Karpas-422 (cell line): Measurements from ENCODE around the gene CEP162. TPM values are rescaled to one million over a fixed set of nuclear protein-coding genes. Genes with fewer than 3 reads are reported as not detected.

Experiments used
- DNase-seq: peaks from one replicate; pipeline ENCODE4 v3.0.0-alpha.2; 2015
- H2AFZ ChIP-seq: fragments of 200-600 bp; sonication (generic); 2 replicates; pipeline ENCODE4 v1.6.1; 2014; ENCODE audit warnings: antibody characterized with exemption, low read length, mixed read lengths
- H3K27ac ChIP-seq: fragments of 200-600 bp; sonication (generic); 2 replicates; pipeline ENCODE4 v1.5.1; 2014; ENCODE audit warnings: mild to moderate bottlenecking, low read length, moderate library complexity
- H3K27me3 ChIP-seq: fragments of 200-600 bp; sonication (generic); 2 replicates; pipeline ENCODE4 v1.6.1; 2014; ENCODE audit warnings: low read length, mixed read lengths
- H3K36me3 ChIP-seq: fragments of 200-600 bp; sonication (generic); 2 replicates; pipeline ENCODE4 v1.6.1; 2014; ENCODE audit warnings: low read length, mixed read lengths; ENCODE audit not compliant: insufficient read depth
- H3K4me1 ChIP-seq: fragments of 200-600 bp; sonication (generic); 2 replicates; pipeline ENCODE4 v1.6.1; 2014; ENCODE audit warnings: mild to moderate bottlenecking, low read length, mixed read lengths
- H3K4me2 ChIP-seq: fragments of 200-600 bp; sonication (generic); 2 replicates; pipeline ENCODE4 v1.6.1; 2014; ENCODE audit warnings: low read length, low read depth, mild to moderate bottlenecking; ENCODE audit not compliant: poor library complexity, severe bottlenecking
- H3K4me3 ChIP-seq: fragments of 200-600 bp; sonication (generic); 2 replicates; pipeline ENCODE4 v1.5.1; 2014; ENCODE audit warnings: mild to moderate bottlenecking, antibody characterized with exemption, low read length, mixed read lengths
- H3K79me2 ChIP-seq: fragments of 200-600 bp; sonication (generic); 2 replicates; pipeline ENCODE4 v1.6.1; 2014; ENCODE audit warnings: mild to moderate bottlenecking, low read length, mixed read lengths
- H3K9ac ChIP-seq: fragments of 200-600 bp; sonication (generic); 2 replicates; pipeline ENCODE4 v1.6.0; 2014; ENCODE audit warnings: low read length
- H3K9me2 ChIP-seq: fragments of 200-600 bp; sonication (generic), shearing (Covaris generic); replicated peaks from 2 replicates; pipeline ENCODE4 v1.6.0; 2014; ENCODE audit warnings: mild to moderate bottlenecking, low read length, moderate library complexity; ENCODE audit not compliant: insufficient read depth
- H3K9me3 ChIP-seq: fragments of 300-700, 200-600 bp; sonication (generic); 2 replicates; pipeline ENCODE4 v1.6.1; 2014; ENCODE audit warnings: low read length, mixed read lengths
- H4K20me1 ChIP-seq: fragments of 200-600 bp; sonication (generic); 2 replicates; pipeline ENCODE4 v1.6.1; 2014; ENCODE audit warnings: mild to moderate bottlenecking, antibody characterized with exemption, low read length, low read depth; ENCODE audit not compliant: insufficient read depth
- total RNA-seq: library from RNA; depleted of rRNA; stranded (reverse); fragments of >200 nt; shearing (Covaris generic); gene quantifications from 2 replicates; pipeline ENCODE4 v1.2.3, GENCODE V29; 2014; ENCODE audit warnings: low replicate concordance; rRNA removed

CEP162 gene
- total RNA-seq, 1 experiment from 2014 or later = 7.5 TPM

DNA sequence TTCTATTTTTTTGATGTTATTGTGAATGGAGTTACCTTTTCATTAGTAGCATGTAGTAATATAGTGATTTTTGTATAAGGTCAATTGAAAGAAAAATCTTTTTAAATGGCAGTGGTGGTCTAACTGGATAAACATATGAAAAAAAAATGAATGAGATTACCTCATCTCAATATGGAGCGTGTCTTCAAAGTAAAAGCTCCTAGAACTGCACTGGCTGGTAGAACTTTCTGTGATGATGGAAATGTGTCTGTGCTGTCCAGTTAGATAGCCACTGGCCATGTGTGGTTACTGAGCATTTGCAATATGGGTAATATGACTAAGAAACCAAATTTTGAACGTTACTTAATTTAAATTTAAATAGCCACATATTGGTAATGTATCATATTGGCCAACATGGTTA lies 149.8 kb downstream of the CEP162 start:
- H3K79me2 ChIP-seq = no peaks in the 10 kb centered on the region
- no peak overlapping the region for H3K9ac ChIP-seq
- H3K9me3 ChIP-seq = no peaks in the 10 kb centered on the region
- H3K36me3 ChIP-seq = no peaks in the 10 kb centered on the region
- H3K27me3 ChIP-seq = no peaks in the 10 kb centered on the region; the same call in 1 of the 2 replicates
- no peak for DNase-seq
- H2AFZ ChIP-seq = no peak overlapping the region
- H3K4me1 ChIP-seq = no peaks in the 10 kb centered on the region; the same call in 1 of the 2 replicates
- H3K4me3 ChIP-seq = no peak overlapping the region
- H4K20me1 ChIP-seq = no peaks in the 10 kb centered on the region
- no peaks in the 10 kb centered on the region for H3K9me2 ChIP-seq
- no peak overlapping the region for H3K4me2 ChIP-seq
- no peak overlapping the region for H3K27ac ChIP-seq

DNA sequence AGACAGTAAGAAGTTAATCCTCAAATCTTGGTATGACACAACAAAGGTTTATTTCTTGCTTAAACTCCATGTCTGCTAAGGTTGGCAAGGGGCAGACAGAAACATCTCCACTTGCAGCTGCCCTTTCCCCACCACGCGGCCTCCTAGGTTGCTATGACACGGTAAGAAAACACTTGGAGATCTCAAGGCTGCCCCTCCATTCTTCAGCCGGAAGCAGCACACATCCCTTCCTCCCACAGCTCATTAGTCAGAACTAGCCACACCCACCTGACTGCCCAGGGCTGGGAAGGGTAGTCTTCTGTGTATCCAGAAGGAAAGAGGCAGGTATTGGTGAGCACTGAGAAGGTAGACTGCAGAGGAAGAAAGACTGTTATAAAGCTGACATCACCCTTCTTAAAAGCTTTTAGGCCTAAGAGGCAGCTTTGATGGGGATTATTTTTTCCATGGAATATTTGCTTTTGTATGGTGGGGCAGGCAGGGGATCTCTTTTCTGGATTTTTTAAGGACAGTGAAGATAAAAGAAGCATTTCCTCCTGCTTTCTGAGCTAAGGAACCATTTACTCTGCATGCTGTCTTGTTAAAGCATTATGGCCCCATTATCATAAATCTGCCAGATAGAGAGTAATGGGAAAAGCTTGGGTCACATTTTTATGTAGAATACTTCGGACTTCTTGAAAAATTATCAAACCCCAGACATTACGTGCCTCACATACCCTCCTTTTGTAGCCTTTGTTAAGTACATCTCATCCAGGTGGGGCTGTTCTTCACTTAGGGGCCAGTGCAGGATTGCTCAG lies 152.3 kb downstream of the CEP162 start:
- Histone ChIP-seq H3K4me1 (no peaks in the 10 kb centered on the region; the same call in 1 of the 2 replicates), H3K79me2 (no peaks in the 10 kb centered on the region), H4K20me1 (no peaks in the 10 kb centered on the region), H2AFZ (no peak overlapping the region), H3K9me2 (no peaks in the 10 kb centered on the region), H3K4me3 (no peak overlapping the region), H3K9me3 (no peaks in the 10 kb centered on the region), H3K4me2 (no peak overlapping the region), H3K9ac (no peak overlapping the region), H3K36me3 (no peaks in the 10 kb centered on the region), H3K27me3 (no peaks in the 10 kb centered on the region; the same call in 1 of the 2 replicates), H3K27ac (no peak overlapping the region)
- DNase-seq = no peak

Other genes with a start within 250 kb of the CEP162 start
- not detected in 2 replicates for gene MRAP2, start 193.9 kb downstream of the CEP162 start, total RNA-seq